ENCODE data around the gene HMGXB3.

Gene HMGXB3

GRCh38 chr5:150065346-150065745 lies 64.8 kb downstream of the HMGXB3 start:
- H3K27me3 ChIP-seq (ENCODE audit: insufficient read depth, low read length) = peaks cover 16% of the 10 kb centered on the region
- H3K4me3 ChIP-seq (ENCODE audit: low read length) = no peak overlapping the region
- H3K36me3 ChIP-seq (ENCODE audit: insufficient read depth, low read length) = no peaks in the 10 kb centered on the region

DNA sequence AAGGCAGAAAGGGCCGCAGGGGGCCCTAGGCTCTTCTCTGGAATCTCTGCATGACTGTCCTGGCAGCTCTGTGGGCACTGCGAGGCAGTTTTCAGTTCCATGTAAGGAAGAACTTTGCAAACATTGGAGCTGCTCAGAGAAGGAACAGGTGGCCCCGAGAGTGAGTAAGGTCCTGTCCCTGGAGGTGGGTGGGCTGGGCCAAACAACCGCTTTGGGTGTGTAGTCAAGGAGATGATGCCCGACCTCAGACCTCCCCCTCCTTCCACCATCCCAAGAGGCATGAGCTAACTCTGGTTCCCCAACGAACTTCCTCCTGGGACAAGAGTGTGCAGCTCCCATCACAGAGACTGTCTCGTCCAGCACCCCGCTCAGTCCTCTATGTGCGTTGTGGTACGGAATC lies 65.3 kb downstream of the HMGXB3 start:
- H3K4me1 ChIP-seq (ENCODE audit: insufficient read depth, low read length) = no peaks in the 10 kb centered on the region
- no peaks in the 10 kb centered on the region for H3K36me3 ChIP-seq (ENCODE audit: insufficient read depth, low read length)
- peaks cover 16% of the 10 kb centered on the region for H3K27me3 ChIP-seq (ENCODE audit: insufficient read depth, low read length)
- H3K4me3 ChIP-seq (ENCODE audit: low read length) = no peak overlapping the region
- H3K9me3 ChIP-seq (ENCODE audit: low read length) = no peaks in the 10 kb centered on the region
- H2AFZ ChIP-seq (ENCODE audit: low read depth, low read length) = no peak overlapping the region

More at GRCh38 chr5:150065346-150065745, 64.8 kb downstream of the HMGXB3 start:
- Histone ChIP-seq H3K9me3 (ENCODE audit: low read length) (no peaks in the 10 kb centered on the region), H3K4me1 (ENCODE audit: insufficient read depth, low read length) (no peaks in the 10 kb centered on the region), H2AFZ (ENCODE audit: low read depth, low read length) (no peak overlapping the region)

DNA sequence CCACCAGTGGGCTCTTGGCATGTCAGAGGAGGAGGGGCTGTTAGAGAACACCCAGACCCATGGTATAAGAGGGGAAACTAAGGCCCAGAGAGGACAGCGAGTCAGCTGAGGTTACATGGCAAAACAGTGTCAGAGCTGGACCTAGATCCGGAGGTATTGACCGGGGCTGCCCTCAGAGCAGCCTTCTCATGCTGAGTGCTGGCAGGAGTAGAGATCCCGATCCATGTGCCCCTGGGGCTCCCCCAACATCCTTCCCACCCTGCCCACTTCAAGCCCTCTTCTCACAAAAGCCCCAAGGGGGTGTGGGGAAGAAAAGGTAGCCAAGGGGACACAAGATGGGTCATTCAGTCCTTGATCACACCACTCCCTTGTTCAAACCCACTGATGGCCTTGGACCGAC lies 65.9 kb downstream of the HMGXB3 start:
- Histone ChIP-seq H3K4me3 (ENCODE audit: low read length) (no peak overlapping the region), H2AFZ (ENCODE audit: low read depth, low read length) (no peak overlapping the region), H3K36me3 (ENCODE audit: insufficient read depth, low read length) (no peaks in the 10 kb centered on the region), H3K9me3 (ENCODE audit: low read length) (no peaks in the 10 kb centered on the region), H3K27me3 (ENCODE audit: insufficient read depth, low read length) (peaks cover 16% of the 10 kb centered on the region), H3K4me1 (ENCODE audit: insufficient read depth, low read length) (no peaks in the 10 kb centered on the region)

GRCh38 chr5:150066901-150067396 lies 66.4 kb downstream of the HMGXB3 start:
- H3K9me3 ChIP-seq (ENCODE audit: low read length) = no peaks in the 10 kb centered on the region
- no peaks in the 10 kb centered on the region for H3K4me1 ChIP-seq (ENCODE audit: insufficient read depth, low read length)
- H3K4me3 ChIP-seq (ENCODE audit: low read length) = no peak overlapping the region
- no peak overlapping the region for H2AFZ ChIP-seq (ENCODE audit: low read depth, low read length)
- H3K27me3 ChIP-seq (ENCODE audit: insufficient read depth, low read length) = peaks cover 16% of the 10 kb centered on the region
- H3K36me3 ChIP-seq (ENCODE audit: insufficient read depth, low read length) = no peaks in the 10 kb centered on the region

- Histone ChIP-seq H3K27me3 (ENCODE audit: insufficient read depth, low read length) (peaks cover 16% of the 10 kb centered on the region), H3K9me3 (ENCODE audit: low read length) (no peaks in the 10 kb centered on the region), H2AFZ (ENCODE audit: low read depth, low read length) (no peak overlapping the region), H3K4me1 (ENCODE audit: insufficient read depth, low read length) (no peaks in the 10 kb centered on the region), H3K36me3 (ENCODE audit: insufficient read depth, low read length) (no peaks in the 10 kb centered on the region), H3K4me3 (ENCODE audit: low read length) (no peak overlapping the region)
Observed at GRCh38 chr5:150067405-150067960, 66.9 kb downstream of the HMGXB3 start.

- peaks cover 16% of the 10 kb centered on the region for H3K27me3 ChIP-seq (ENCODE audit: insufficient read depth, low read length)
- no peaks in the 10 kb centered on the region for H3K36me3 ChIP-seq (ENCODE audit: insufficient read depth, low read length)
- H2AFZ ChIP-seq (ENCODE audit: low read depth, low read length) = no peak overlapping the region
- H3K9me3 ChIP-seq (ENCODE audit: low read length) = no peaks in the 10 kb centered on the region
- no peak overlapping the region for H3K4me3 ChIP-seq (ENCODE audit: low read length)
- no peaks in the 10 kb centered on the region for H3K4me1 ChIP-seq (ENCODE audit: insufficient read depth, low read length)
Observed at GRCh38 chr5:150068071-150068470, 67.5 kb downstream of the HMGXB3 start.

GRCh38 chr5:150068472-150068871 lies 67.9 kb downstream of the HMGXB3 start:
- Histone ChIP-seq H2AFZ (ENCODE audit: low read depth, low read length) (no peak overlapping the region), H3K27me3 (ENCODE audit: insufficient read depth, low read length) (peaks cover 16% of the 10 kb centered on the region), H3K4me3 (ENCODE audit: low read length) (no peak overlapping the region), H3K9me3 (ENCODE audit: low read length) (no peaks in the 10 kb centered on the region), H3K4me1 (ENCODE audit: insufficient read depth, low read length) (no peaks in the 10 kb centered on the region), H3K36me3 (ENCODE audit: insufficient read depth, low read length) (no peaks in the 10 kb centered on the region)

DNA sequence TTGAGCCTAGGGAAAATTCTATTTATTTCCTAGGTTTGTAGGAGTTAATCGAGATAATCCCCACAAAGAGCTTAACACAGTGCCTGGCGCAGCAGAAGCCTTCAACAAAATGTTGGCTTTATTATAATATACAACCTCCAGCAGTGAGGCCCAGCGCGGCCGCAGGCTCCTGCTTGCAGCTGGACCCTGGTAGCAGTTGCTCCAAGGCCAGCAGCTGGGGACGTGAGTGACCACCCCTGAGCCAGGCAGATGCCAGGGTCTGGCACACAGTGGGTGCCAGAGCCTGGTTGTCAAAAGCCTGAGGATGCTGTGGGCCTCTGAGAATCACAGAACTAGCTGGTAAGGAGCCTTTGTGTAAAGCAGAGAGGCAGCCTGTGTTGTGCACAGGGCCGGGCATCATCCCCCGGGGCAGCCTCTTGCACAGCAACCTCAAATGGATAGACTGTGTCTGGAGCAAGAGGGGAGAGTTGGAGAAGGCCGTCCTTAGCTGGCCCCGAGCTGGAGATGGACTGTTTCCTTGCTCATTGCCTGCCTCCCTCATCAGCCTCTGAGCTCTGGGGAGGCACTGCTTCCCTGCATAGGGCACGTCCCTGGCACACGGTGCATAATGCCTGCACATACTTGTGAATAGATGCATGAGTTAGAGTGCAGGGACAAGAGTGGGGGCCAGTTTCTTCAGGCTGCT lies 68.6 kb downstream of the HMGXB3 start:
- no peaks in the 10 kb centered on the region for H3K36me3 ChIP-seq (ENCODE audit: insufficient read depth, low read length)
- H3K4me3 ChIP-seq (ENCODE audit: low read length) = no peak overlapping the region
- H3K4me1 ChIP-seq (ENCODE audit: insufficient read depth, low read length) = no peaks in the 10 kb centered on the region
- peaks cover 16% of the 10 kb centered on the region for H3K27me3 ChIP-seq (ENCODE audit: insufficient read depth, low read length)
- no peaks in the 10 kb centered on the region for H3K9me3 ChIP-seq (ENCODE audit: low read length)
- H2AFZ ChIP-seq (ENCODE audit: low read depth, low read length) = no peak overlapping the region

GRCh38 chr5:150069672-150070627 lies 69.4 kb downstream of the HMGXB3 start:
- Histone ChIP-seq H3K36me3 (ENCODE audit: insufficient read depth, low read length) (no peaks in the 10 kb centered on the region), H3K9me3 (ENCODE audit: low read length) (no peaks in the 10 kb centered on the region), H3K4me1 (ENCODE audit: insufficient read depth, low read length) (no peaks in the 10 kb centered on the region), H3K4me3 (ENCODE audit: low read length) (no peak overlapping the region), H3K27me3 (ENCODE audit: insufficient read depth, low read length) (peaks cover 16% of the 10 kb centered on the region), H2AFZ (ENCODE audit: low read depth, low read length) (no peak overlapping the region)

DNA sequence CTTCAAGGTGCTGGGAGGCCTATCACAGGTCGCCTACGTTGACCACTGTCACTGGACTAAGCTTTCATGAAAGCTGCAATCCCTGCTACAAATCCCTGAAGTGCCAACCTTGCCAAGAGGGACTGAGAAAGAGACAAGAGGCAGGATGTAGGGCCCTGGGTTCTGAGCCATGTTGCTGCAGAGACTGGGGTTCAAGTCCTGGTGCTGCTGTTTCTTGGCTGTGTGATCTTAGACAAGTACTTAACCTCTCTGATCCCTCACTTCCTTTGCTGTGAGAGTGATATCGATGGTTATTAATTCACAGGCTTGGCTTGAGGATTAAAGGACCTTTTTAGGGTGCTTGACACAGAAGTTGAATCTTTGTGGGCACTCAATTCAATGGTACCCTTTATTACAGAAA lies 70.3 kb downstream of the HMGXB3 start:
- peaks cover 16% of the 10 kb centered on the region for H3K27me3 ChIP-seq (ENCODE audit: insufficient read depth, low read length)
- H3K9me3 ChIP-seq (ENCODE audit: low read length) = no peaks in the 10 kb centered on the region
- no peaks in the 10 kb centered on the region for H3K36me3 ChIP-seq (ENCODE audit: insufficient read depth, low read length)
- no peaks in the 10 kb centered on the region for H3K4me1 ChIP-seq (ENCODE audit: insufficient read depth, low read length)
- H3K4me3 ChIP-seq (ENCODE audit: low read length) = no peak overlapping the region
- H2AFZ ChIP-seq (ENCODE audit: low read depth, low read length) = no peak overlapping the region

DNA sequence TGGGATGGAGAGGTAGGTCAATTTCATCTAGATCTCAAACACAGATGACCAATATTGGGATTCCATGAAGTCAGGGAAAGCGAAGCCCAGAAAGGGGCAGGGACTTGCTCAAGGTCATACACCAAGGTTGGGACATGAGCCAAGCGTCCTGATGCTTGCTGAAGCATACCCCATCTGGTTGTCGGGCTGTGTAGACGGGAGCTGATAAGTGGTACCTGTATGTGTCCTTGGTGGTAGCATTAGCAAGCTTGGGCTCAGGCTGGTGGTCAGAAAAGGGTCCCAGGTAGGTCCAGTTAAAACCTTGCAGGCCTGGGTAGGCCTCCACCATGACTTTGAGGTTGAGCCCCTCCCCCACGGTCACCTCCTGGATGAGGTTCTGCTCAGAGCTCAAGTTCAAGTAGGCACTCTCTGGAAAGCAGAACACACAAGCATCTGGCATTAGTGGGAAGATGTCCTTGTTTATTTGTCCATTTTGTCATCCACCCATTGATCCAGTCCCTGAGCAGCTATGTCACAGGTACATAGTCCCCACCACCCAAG lies 72.6 kb downstream of the HMGXB3 start:
- Histone ChIP-seq H3K9me3 (ENCODE audit: low read length) (no peaks in the 10 kb centered on the region), H3K27me3 (ENCODE audit: insufficient read depth, low read length) (peaks cover 11% of the 10 kb centered on the region), H3K4me3 (ENCODE audit: low read length) (no peak overlapping the region), H2AFZ (ENCODE audit: low read depth, low read length) (no peak overlapping the region), H3K36me3 (ENCODE audit: insufficient read depth, low read length) (no peaks in the 10 kb centered on the region), H3K4me1 (ENCODE audit: insufficient read depth, low read length) (no peaks in the 10 kb centered on the region)

DNA sequence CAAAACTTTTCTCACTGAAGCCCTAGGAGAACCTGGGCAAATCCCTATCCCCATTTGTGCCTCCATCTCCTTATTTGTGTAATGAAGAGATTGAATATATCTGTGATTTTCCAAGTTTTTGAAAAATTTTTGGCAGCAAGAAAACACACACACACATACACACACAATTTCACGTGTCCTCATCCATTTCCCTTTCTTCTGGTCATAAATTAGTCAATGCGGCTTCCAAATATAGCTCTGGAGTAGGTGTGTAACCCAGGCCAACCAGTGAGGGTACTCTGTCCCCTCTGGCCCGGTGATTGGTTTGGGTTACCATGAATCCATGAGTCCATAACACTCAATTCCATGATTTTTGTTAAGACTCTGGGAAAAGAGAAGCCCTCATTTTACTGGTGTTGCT lies 73.1 kb downstream of the HMGXB3 start:
- Histone ChIP-seq H2AFZ (ENCODE audit: low read depth, low read length) (no peak overlapping the region), H3K4me1 (ENCODE audit: insufficient read depth, low read length) (no peaks in the 10 kb centered on the region), H3K36me3 (ENCODE audit: insufficient read depth, low read length) (no peaks in the 10 kb centered on the region), H3K27me3 (ENCODE audit: insufficient read depth, low read length) (peaks cover 8% of the 10 kb centered on the region), H3K4me3 (ENCODE audit: low read length) (no peak overlapping the region), H3K9me3 (ENCODE audit: low read length) (no peaks in the 10 kb centered on the region)

DNA sequence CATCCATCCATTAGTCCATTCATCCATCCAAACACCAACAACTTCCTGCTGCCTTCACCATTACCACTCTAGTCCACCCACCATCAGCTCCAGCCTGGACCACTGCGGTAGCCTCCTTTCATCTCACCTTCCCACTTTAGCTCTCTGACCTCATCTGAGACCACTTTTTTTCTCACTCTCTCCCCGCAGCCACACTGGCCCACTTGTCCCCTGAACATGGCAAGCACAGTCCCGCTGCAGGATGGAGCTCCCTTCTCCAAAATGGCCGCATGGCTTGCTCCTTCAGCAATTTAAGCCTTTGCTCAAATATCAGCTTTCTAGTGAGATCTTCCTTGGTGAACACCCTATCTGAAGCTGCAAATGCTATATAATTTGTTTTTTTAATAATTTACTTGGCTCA lies 74.7 kb downstream of the HMGXB3 start:
- no peaks in the 10 kb centered on the region for H3K4me1 ChIP-seq (ENCODE audit: insufficient read depth, low read length)

More for the DNA sequence above, 74.7 kb downstream of the HMGXB3 start:
- Histone ChIP-seq H3K27me3 (ENCODE audit: insufficient read depth, low read length) (peaks cover 10% of the 10 kb centered on the region), H3K4me3 (ENCODE audit: low read length) (no peak overlapping the region), H3K36me3 (ENCODE audit: insufficient read depth, low read length) (no peaks in the 10 kb centered on the region), H2AFZ (ENCODE audit: low read depth, low read length) (no peak overlapping the region), H3K9me3 (ENCODE audit: low read length) (no peaks in the 10 kb centered on the region)

Data from neuron (in vitro differentiated cells).